Uterus (tissue), 4 donors: ENCODE data around the gene ANKRD35. TPM values are rescaled to one million over a fixed set of nuclear protein-coding genes. Genes with fewer than 3 reads are reported as not detected.

Source experiments
- microRNA-seq: library from miRNA; unstranded; fragments of <30 nt; microRNA quantifications from one replicate; pipeline ENCODE4, GENCODE V29; 2016; ENCODE audit warnings: borderline microRNAs expressed, borderline replicate concordance
- small RNA-seq: library from RNA; depleted of rRNA; stranded (forward); fragments of <200 nt; gene quantifications from one replicate; pipeline ENCODE3, GENCODE V24; 2016
- total RNA-seq, 4 donors: library from RNA; depleted of rRNA in 3 of 4; stranded (reverse); fragments of >200 nt in 3 of 4; gene quantifications; one replicate each; pipeline versions ENCODE4 v1.1.0 to v1.2.4, GENCODE V29; 2014 to 2023
- donor health status: DM: yes; HTN: yes; CAD: no.

The ANKRD35 gene
- total RNA-seq, 4 donors from 2014 or later = 0.77 to 8.8 (median 5.4) TPM

Small RNAs within 50 kb of the gene (microRNA-seq; reads per million reads assigned to microRNA genes)
- not detected for gene MIR6736

Small RNAs within 50 kb of the gene (small RNA-seq; reads per million reads assigned to genes)
- not detected for gene MIR6736

Other genes with a start within 250 kb of the ANKRD35 start
- under 1 TPM in 1 of 4 donors, not detected in 3; 0.35 TPM for gene PDZK1, start 178.5 kb downstream of the ANKRD35 start, total RNA-seq
- gene CD160, start 166.4 kb downstream of the ANKRD35 start, total RNA-seq = under 1 TPM in 1 of 4 donors, not detected in 3; 0.55 TPM
- gene RNF115, start 61.8 kb downstream of the ANKRD35 start, total RNA-seq = 10 to 100 TPM; 18.8 to 33.4 (median 27.8) TPM
- 10 to 100 TPM; 36.0 to 49.2 (median 42.2) TPM for gene POLR3C, start 61.7 kb downstream of the ANKRD35 start, total RNA-seq
- 1 to 10 TPM in 3 of 4 donors, not detected in 1; 2.5 to 5.6 (median 4.7) TPM for gene NUDT17, start 40.2 kb downstream of the ANKRD35 start, total RNA-seq
- gene PIAS3, start 26.8 kb downstream of the ANKRD35 start, total RNA-seq = 10 to 100 TPM; 10.2 to 88.6 (median 24.5) TPM
- gene ITGA10, start 24.2 kb upstream of the ANKRD35 start, total RNA-seq = 10 to 100 TPM in 1 of 4 donors, 1 to 10 TPM in 3; 2.7 to 19.9 (median 4.0) TPM
- gene PEX11B, start 32.9 kb upstream of the ANKRD35 start, total RNA-seq = 10 to 100 TPM; 26.1 to 46.3 (median 36.0) TPM
- 100 to 1,000 TPM; 118 to 226 (median 146) TPM for gene RBM8A, start 41.6 kb upstream of the ANKRD35 start, total RNA-seq
- gene LIX1L, start 72.2 kb upstream of the ANKRD35 start, total RNA-seq = 10 to 100 TPM; 12.3 to 69.0 (median 32.2) TPM
- 1 to 10 TPM in 1 of 4 donors, under 1 TPM in 3; 0.26 to 5.0 (median 0.61) TPM for gene ANKRD34A, start 78.7 kb upstream of the ANKRD35 start, total RNA-seq
- gene POLR3GL, start 78.8 kb upstream of the ANKRD35 start, total RNA-seq = 10 to 100 TPM in 2 of 4 donors, 1 to 10 TPM in 2; 3.3 to 28.1 (median 8.6) TPM
- 1,000 to 10,000 TPM in 3 of 4 donors, 100 to 1,000 TPM in 1; 731 to 1,940 (median 1,478) TPM for gene TXNIP, start 110.7 kb upstream of the ANKRD35 start, total RNA-seq
- not detected for gene HJV, start 135.9 kb upstream of the ANKRD35 start, total RNA-seq